SU-DHL-6 (cell line): ENCODE data around the gene RAPGEF6.

Experiments
- EZH2phosphoT487 ChIP-seq: fragments of 200-600 bp; sonication (generic), shearing (Covaris generic); conservative IDR thresholded peaks from 2 replicates; pipeline ENCODE4 v1.6.1; 2018; ENCODE audit warnings: mild to moderate bottlenecking, antibody characterized with exemption, low read length, moderate library complexity, mixed read lengths
- TF ChIP-seq, protein P1 (sequence below): fragments of 200-600 bp; sonication (generic); IDR thresholded peaks from one replicate; pipeline ENCODE4 v1.5.1; 2017; ENCODE audit warnings: antibody characterized with exemption, mild to moderate bottlenecking, low read length, moderate library complexity; ENCODE audit not compliant: insufficient read depth, poor library complexity, severe bottlenecking

DNA sequence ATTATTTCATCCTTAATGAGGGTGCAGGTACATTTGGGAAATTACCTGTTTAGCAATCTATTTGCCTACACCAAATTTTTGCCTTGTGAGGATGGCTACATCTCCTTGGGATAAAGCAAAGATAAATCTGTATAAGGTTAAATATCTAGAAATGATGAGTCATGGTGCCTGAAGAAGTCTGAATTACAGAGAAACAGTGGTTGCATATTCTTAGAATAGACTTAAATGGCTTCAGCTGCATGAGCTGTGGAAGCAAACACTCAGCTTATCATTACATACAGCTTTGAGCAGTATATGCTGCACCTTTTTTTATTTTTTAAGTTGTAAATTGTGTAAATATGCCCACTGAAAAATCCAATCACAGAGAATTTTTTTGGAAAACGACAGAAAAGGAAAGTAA lies 153.5 kb downstream of the RAPGEF6 start:
- TF ChIP-seq, protein P1, sequence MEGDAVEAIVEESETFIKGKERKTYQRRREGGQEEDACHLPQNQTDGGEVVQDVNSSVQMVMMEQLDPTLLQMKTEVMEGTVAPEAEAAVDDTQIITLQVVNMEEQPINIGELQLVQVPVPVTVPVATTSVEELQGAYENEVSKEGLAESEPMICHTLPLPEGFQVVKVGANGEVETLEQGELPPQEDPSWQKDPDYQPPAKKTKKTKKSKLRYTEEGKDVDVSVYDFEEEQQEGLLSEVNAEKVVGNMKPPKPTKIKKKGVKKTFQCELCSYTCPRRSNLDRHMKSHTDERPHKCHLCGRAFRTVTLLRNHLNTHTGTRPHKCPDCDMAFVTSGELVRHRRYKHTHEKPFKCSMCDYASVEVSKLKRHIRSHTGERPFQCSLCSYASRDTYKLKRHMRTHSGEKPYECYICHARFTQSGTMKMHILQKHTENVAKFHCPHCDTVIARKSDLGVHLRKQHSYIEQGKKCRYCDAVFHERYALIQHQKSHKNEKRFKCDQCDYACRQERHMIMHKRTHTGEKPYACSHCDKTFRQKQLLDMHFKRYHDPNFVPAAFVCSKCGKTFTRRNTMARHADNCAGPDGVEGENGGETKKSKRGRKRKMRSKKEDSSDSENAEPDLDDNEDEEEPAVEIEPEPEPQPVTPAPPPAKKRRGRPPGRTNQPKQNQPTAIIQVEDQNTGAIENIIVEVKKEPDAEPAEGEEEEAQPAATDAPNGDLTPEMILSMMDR = no peak
- no peak for TF ChIP-seq EZH2phosphoT487
